ENCODE data around the gene PLEKHA8. TPM values are rescaled to one million over a fixed set of nuclear protein-coding genes. Genes with fewer than 3 reads are reported as not detected.
"Not testable (repeated sequence)": the region's sequence is repeated elsewhere in the genome, so short reads cannot be mapped to it uniquely, and the experiment has no call there.

The PLEKHA8 gene
- total RNA-seq, 2 donors from 2014 or later, result 12.1 to 12.9 TPM

- Mint-ChIP-seq H3K27me3 (ENCODE audit: low read depth) (no peaks in the 10 kb centered on the region), H3K4me3 (no peak overlapping the region), H3K27ac (no peak overlapping the region), H3K36me3 (ENCODE audit: insufficient read depth in 2 of 2) (peaks cover 0 to 2% of the 10 kb centered on the region in 2 donors), H3K4me1 (ENCODE audit: low read depth) (no peaks in the 10 kb centered on the region), H3K9me3 (no peaks in the 10 kb centered on the region)
- no peak for ATAC-seq (replicated peaks in 1 of 2)
- DNase-seq, result no peak
Measured at GRCh38 chr7:30053068-30053467, 24.9 kb downstream of the PLEKHA8 start.

DNA sequence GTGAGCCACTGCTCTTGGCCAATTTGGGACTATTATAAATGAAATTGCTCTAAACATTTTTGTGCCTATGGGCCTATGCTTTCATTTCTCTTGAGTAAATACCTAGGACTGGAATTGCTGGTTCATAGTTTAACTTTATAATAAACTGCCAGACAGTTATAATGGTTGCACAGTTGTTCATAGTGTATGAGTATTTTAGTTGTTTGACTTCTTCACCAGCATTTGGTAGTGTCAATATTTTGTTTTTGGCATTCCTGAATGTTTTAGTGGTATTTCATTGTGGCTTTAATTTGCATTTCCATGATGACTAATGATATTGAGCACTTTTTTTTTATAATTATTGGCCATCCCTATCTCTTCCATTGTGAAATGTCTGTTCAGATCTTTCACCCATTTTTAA lies 29.5 kb downstream of the PLEKHA8 start:
- Mint-ChIP-seq H3K27me3 (ENCODE audit: low read depth) (no peaks in the 10 kb centered on the region), H3K27ac (no peak overlapping the region), H3K4me3 (no peak overlapping the region), H3K36me3 (ENCODE audit: insufficient read depth in 2 of 2) (peaks cover 0 to 1% of the 10 kb centered on the region in 2 donors), H3K4me1 (ENCODE audit: low read depth) (no peaks in the 10 kb centered on the region), H3K9me3 (no peaks in the 10 kb centered on the region)
- no peak for DNase-seq
- no peak for ATAC-seq (replicated peaks in 1 of 2)

- H3K27ac Mint-ChIP-seq; H3K4me1 Mint-ChIP-seq (ENCODE audit: low read depth); H3K36me3 Mint-ChIP-seq (ENCODE audit: insufficient read depth in 2 of 2); H3K9me3 Mint-ChIP-seq; H3K27me3 Mint-ChIP-seq (ENCODE audit: low read depth); H3K4me3 Mint-ChIP-seq: not testable (repeated sequence)
- DNase-seq (peak; percentile 31 to 44), ATAC-seq (replicated peaks in 1 of 2) (peak; percentile 78)
Measured at GRCh38 chr7:30061786-30062185, 33.6 kb downstream of the PLEKHA8 start.

GRCh38 chr7:30062587-30062986 lies 34.4 kb downstream of the PLEKHA8 start:
- H3K36me3 Mint-ChIP-seq (ENCODE audit: insufficient read depth in 2 of 2), result peaks cover 0 to 3% of the 10 kb centered on the region in 2 donors
- no peak overlapping the region for H3K4me3 Mint-ChIP-seq
- H3K27ac Mint-ChIP-seq, result no peak overlapping the region
- H3K4me1 Mint-ChIP-seq (ENCODE audit: low read depth), result no peaks in the 10 kb centered on the region
- no peaks in the 10 kb centered on the region for H3K9me3 Mint-ChIP-seq
- no peak for DNase-seq
- peak; percentile 41 to 65 for ATAC-seq (replicated peaks in 1 of 2)
- no peaks in the 10 kb centered on the region for H3K27me3 Mint-ChIP-seq (ENCODE audit: low read depth)

DNA sequence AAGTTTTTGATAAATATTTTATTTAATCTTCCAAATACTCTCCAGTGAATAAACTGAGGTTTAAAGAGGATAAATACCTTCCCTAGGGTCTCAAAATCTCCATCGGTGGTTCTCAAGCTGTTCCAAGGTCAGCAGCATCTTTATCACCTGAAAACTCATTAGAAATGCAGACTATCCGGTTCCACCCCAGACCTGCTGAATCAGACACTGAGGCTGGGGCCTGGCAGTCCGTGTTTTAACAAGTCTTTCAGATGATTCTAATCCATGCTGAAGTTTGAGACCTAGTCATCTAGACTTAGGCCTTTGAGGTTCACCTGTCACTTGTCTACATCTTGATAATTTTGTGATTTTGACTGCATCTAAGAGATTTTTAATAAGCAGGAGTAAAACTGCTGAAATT lies 37.5 kb downstream of the PLEKHA8 start:
- DNase-seq, result no peak
- no peak overlapping the region for H3K27ac Mint-ChIP-seq
- ATAC-seq (replicated peaks in 1 of 2), result no peak
- H3K4me1 Mint-ChIP-seq (ENCODE audit: low read depth), result no peaks in the 10 kb centered on the region
- no peak overlapping the region for H3K4me3 Mint-ChIP-seq
- no peaks in the 10 kb centered on the region for H3K9me3 Mint-ChIP-seq
- peaks cover 0 to 3% of the 10 kb centered on the region in 2 donors for H3K36me3 Mint-ChIP-seq (ENCODE audit: insufficient read depth in 2 of 2)
- no peaks in the 10 kb centered on the region for H3K27me3 Mint-ChIP-seq (ENCODE audit: low read depth)

DNA sequence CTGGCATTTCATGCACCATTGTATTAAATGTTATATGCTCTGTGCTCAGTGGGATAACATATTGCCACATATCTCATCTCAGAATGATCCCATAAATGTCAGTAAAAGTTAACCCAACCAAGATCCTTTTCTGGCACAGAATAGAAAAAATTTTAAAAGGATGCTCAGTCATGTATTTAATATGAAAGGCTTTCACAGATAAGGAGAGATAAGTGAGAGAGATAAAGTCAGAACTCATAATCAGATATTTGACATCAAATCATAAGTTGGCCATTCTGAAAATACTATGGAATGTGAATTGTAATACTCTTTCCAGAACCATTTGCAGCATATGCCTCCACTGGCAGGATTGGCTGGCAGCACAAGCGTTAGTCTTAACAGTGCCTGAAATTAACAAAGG lies 38.5 kb downstream of the PLEKHA8 start:
- ATAC-seq (replicated peaks in 1 of 2) (no peak), DNase-seq (no peak)
- H3K4me3 Mint-ChIP-seq, result no peak overlapping the region
- no peak overlapping the region for H3K27ac Mint-ChIP-seq
- H3K9me3 Mint-ChIP-seq, result no peaks in the 10 kb centered on the region
- H3K36me3 Mint-ChIP-seq (ENCODE audit: insufficient read depth in 2 of 2), result peaks cover 0 to 3% of the 10 kb centered on the region in 2 donors
- no peaks in the 10 kb centered on the region for H3K4me1 Mint-ChIP-seq (ENCODE audit: low read depth)
- no peaks in the 10 kb centered on the region for H3K27me3 Mint-ChIP-seq (ENCODE audit: low read depth)

DNA sequence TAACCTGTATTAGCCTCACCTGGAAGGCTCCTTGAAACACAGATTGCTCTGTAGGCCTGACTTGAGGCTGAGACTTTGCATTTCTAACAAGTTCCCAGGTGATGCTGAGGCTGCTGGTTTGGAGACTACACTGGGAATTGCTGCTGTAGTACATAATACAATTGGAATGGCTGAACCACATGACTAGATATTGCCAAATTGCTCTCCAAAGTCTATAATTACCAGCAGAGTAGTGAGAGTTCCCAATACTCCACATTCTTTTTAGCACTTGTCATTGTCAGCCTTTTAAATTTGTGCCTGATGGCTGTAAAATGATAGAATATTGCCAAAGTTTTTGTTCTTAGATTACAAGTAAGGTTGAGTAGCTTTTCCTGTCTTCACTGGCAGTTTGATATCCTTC lies 39.9 kb downstream of the PLEKHA8 start:
- Mint-ChIP-seq H3K36me3 (ENCODE audit: insufficient read depth in 2 of 2) (no peaks in the 10 kb centered on the region), H3K4me1 (ENCODE audit: low read depth) (no peaks in the 10 kb centered on the region), H3K27ac (no peak overlapping the region), H3K27me3 (ENCODE audit: low read depth) (no peaks in the 10 kb centered on the region), H3K4me3 (no peak overlapping the region), H3K9me3 (no peaks in the 10 kb centered on the region)
- DNase-seq (no peak), ATAC-seq (replicated peaks in 1 of 2) (no peak)

DNA sequence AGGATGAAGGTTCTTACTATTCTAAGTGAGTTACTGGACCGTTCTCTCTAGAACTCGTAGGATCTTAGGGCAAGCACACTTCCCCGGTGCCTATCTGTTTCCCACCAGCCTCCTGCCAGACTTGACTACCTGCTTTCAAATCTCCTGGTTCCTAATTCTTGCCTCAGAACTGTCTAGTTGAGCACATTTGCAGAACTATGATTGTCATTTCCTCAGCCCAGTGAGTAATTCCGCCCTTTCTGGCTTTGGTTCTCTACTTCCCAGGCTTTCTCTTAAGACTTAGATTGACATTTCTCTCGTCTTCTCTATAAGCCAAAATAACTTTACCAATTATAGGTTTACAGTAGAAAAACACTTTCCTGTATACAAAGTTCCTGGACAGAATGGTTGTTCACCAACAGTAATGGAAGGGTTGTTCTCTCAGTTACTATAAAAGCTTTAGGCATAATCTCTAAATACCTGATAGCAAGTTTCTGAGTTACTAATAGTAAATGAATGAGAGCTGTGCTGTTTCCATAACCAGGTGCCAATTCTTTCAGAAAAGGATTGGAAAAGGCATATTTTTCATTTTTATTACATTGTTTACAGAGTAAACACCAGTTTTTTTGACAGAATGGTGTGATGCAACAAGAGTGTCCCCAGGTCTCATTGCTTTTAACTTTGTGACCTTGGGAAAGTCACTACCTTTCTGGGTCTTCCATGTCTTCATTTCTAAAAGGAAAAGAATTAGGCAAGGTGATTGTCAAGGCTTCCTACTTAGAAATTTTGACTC lies 41.1 kb downstream of the PLEKHA8 start:
- Mint-ChIP-seq H3K27ac (no peak overlapping the region), H3K4me1 (ENCODE audit: low read depth) (no peaks in the 10 kb centered on the region), H3K36me3 (ENCODE audit: insufficient read depth in 2 of 2) (no peaks in the 10 kb centered on the region), H3K27me3 (ENCODE audit: low read depth) (no peaks in the 10 kb centered on the region), H3K9me3 (no peaks in the 10 kb centered on the region), H3K4me3 (no peak overlapping the region)
- no peak for ATAC-seq (replicated peaks in 1 of 2)
- no peak for DNase-seq

- no peaks in the 10 kb centered on the region for H3K4me1 Mint-ChIP-seq (ENCODE audit: low read depth)
- H3K4me3 Mint-ChIP-seq, result no peak overlapping the region
- no peaks in the 10 kb centered on the region for H3K36me3 Mint-ChIP-seq (ENCODE audit: insufficient read depth in 2 of 2)
- no peak for ATAC-seq (replicated peaks in 1 of 2)
- no peak for DNase-seq
- H3K27me3 Mint-ChIP-seq (ENCODE audit: low read depth), result no peaks in the 10 kb centered on the region
- peak overlapping the region; percentile 5 for H3K27ac Mint-ChIP-seq
- no peaks in the 10 kb centered on the region for H3K9me3 Mint-ChIP-seq
Measured at GRCh38 chr7:30070052-30070451, 41.8 kb downstream of the PLEKHA8 start.

DNA sequence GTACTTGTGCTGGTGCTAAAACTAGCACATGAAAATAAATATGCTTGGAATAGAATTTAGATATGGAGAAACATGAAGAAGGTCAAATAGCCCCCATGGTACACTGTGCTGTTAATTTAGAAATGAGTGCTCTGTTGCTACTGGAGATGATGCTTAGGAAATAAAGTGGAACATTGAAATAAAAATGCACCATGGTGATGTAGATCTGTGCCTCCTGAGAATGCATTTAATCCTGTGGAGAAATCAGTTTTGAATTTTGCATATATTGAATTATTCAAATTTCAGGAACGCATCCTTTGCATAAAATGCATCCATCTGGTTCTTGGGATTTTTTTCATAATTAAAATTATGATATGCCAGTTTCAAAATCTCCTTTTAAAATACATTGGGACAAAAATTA lies 44.5 kb downstream of the PLEKHA8 start:
- Mint-ChIP-seq H3K36me3 (ENCODE audit: insufficient read depth in 2 of 2) (no peaks in the 10 kb centered on the region), H3K27ac (no peak overlapping the region), H3K4me1 (ENCODE audit: low read depth) (no peaks in the 10 kb centered on the region), H3K4me3 (no peak overlapping the region), H3K9me3 (no peaks in the 10 kb centered on the region), H3K27me3 (ENCODE audit: low read depth) (no peaks in the 10 kb centered on the region)
- DNase-seq, result no peak
- no peak for ATAC-seq (replicated peaks in 1 of 2)

- H3K4me3 Mint-ChIP-seq, result no peak overlapping the region
- ATAC-seq (replicated peaks in 1 of 2) (no peak), DNase-seq (no peak)
- H3K36me3 Mint-ChIP-seq (ENCODE audit: insufficient read depth in 2 of 2), result no peaks in the 10 kb centered on the region
- H3K9me3 Mint-ChIP-seq, result no peaks in the 10 kb centered on the region
- no peaks in the 10 kb centered on the region for H3K27me3 Mint-ChIP-seq (ENCODE audit: low read depth)
- no peak overlapping the region for H3K27ac Mint-ChIP-seq
- H3K4me1 Mint-ChIP-seq (ENCODE audit: low read depth), result no peaks in the 10 kb centered on the region
Measured at GRCh38 chr7:30074422-30075030, 46.3 kb downstream of the PLEKHA8 start.

DNA sequence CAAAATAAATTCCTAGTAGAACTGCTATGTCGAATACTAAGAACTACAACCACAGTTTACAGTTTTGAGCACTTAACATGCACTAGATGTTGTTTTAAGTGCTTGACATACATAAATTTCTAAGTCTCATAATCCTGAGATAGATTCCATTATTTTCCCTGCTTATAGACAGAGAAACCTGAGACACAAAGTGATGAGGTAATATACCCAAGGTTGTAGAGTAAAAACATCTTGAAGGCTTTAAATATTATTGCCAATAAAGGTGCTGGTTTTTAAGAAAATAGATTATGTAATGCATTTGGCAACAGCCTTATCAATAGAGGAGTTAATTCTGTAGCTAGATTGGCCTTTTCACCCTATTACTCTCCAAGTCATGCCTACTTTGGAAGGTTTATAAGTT lies 48.2 kb downstream of the PLEKHA8 start:
- no peaks in the 10 kb centered on the region for H3K36me3 Mint-ChIP-seq (ENCODE audit: insufficient read depth in 2 of 2)
- no peak overlapping the region for H3K27ac Mint-ChIP-seq
- H3K9me3 Mint-ChIP-seq, result no peaks in the 10 kb centered on the region
- no peak for ATAC-seq (replicated peaks in 1 of 2)
- H3K4me1 Mint-ChIP-seq (ENCODE audit: low read depth), result no peaks in the 10 kb centered on the region
- no peak overlapping the region for H3K4me3 Mint-ChIP-seq
- no peaks in the 10 kb centered on the region for H3K27me3 Mint-ChIP-seq (ENCODE audit: low read depth)
- no peak for DNase-seq

DNA sequence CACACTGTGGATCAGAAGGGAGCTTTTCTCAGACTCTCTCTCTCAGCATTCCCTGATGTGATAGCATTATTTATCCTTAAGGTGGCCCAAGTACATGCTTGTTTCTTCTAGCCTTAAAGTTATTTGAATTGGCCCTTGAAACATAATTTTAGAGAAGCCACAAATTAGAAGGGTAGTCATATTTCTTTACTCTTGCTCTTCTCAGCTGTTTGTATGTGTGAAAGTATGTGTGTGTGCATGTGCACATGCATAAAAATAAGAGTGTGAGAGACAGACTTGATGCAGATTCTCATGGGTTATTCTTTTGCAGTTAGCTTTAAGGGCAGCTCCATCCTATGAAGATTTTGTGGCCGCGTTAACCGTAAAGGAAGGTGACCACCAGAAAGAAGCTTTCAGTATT lies 50.1 kb downstream of the PLEKHA8 start:
- ATAC-seq (replicated peaks in 1 of 2), result no peak
- H3K36me3 Mint-ChIP-seq (ENCODE audit: insufficient read depth in 2 of 2), result no peaks in the 10 kb centered on the region
- H3K4me1 Mint-ChIP-seq (ENCODE audit: low read depth), result no peaks in the 10 kb centered on the region
- no peaks in the 10 kb centered on the region for H3K9me3 Mint-ChIP-seq
- no peak overlapping the region for H3K4me3 Mint-ChIP-seq
- no peak for DNase-seq
- H3K27me3 Mint-ChIP-seq (ENCODE audit: low read depth), result no peaks in the 10 kb centered on the region
- H3K27ac Mint-ChIP-seq, result no peak overlapping the region

DNA sequence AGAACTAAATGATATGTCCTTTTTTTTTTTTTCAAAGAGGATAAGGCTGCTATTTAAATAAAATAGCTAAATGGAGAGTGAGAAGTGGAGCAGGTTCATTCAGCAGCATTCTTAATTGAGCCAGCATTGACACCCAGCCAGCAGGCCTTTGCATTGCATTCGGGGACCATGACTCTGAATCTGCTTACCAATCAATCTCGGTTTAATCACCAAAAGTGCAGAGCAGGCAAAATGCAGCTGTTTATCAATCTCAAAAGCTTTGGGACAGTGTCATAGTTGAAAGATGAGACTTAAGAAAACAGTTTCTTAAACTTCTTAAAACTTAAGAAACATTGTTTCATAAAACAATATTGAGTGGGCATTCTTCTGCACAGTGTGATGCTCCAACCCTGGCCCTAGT lies 51.7 kb downstream of the PLEKHA8 start:
- Mint-ChIP-seq H3K9me3 (no peaks in the 10 kb centered on the region), H3K36me3 (ENCODE audit: insufficient read depth in 2 of 2) (no peaks in the 10 kb centered on the region), H3K27me3 (ENCODE audit: low read depth) (no peaks in the 10 kb centered on the region), H3K4me3 (no peak overlapping the region), H3K4me1 (ENCODE audit: low read depth) (no peaks in the 10 kb centered on the region), H3K27ac (no peak overlapping the region)
- DNase-seq (no peak), ATAC-seq (replicated peaks in 1 of 2) (no peak)

Measured in activated T-cell treated with anti-CD3 and anti-CD28 coated beads, Interleukin-2, amount 50 U/mL, for 72 hours (primary cell).